ENCODE results near the gene TEX19. TPM values are rescaled to one million over a fixed set of nuclear protein-coding genes. Genes with fewer than 3 reads are reported as not detected.

Gene TEX19
- total and polyA plus RNA-seq, 9 of the 15 experiments (the other 6 are each of a cell fraction or from before 2014, with no cell fraction given): 0.10 to 4.9 (median 1.9) TPM

GRCh38 chr17:82320956-82321927 lies 37.8 kb upstream of the TEX19 start (continued):
- TF ChIP-seq ZNF655 (CRISPR knock-in tag; IDR thresholded peaks at IDR 0.05) (no peak), ZNF785 (CRISPR knock-in tag; IDR thresholded peaks at IDR 0.05) (no peak), SMAD4 (CRISPR knock-in tag; conservative IDR thresholded peaks at IDR 0.05) (peak; percentile 41; the same call in 1 of the 2 replicates), E2F8 (IDR thresholded peaks at IDR 0.05; ENCODE audit: low read depth, partially characterized antibody) (no peak), GABPA (tag; conservative IDR thresholded peaks at IDR 0.05; ENCODE audit: low read depth) (no peak), ZBTB7A (IDR thresholded peaks at IDR 0.05; ENCODE audit: borderline replicate concordance, control insufficient read depth, low read depth, low read length) (peak; percentile 96)
- TF ChIP-seq, protein P1, sequence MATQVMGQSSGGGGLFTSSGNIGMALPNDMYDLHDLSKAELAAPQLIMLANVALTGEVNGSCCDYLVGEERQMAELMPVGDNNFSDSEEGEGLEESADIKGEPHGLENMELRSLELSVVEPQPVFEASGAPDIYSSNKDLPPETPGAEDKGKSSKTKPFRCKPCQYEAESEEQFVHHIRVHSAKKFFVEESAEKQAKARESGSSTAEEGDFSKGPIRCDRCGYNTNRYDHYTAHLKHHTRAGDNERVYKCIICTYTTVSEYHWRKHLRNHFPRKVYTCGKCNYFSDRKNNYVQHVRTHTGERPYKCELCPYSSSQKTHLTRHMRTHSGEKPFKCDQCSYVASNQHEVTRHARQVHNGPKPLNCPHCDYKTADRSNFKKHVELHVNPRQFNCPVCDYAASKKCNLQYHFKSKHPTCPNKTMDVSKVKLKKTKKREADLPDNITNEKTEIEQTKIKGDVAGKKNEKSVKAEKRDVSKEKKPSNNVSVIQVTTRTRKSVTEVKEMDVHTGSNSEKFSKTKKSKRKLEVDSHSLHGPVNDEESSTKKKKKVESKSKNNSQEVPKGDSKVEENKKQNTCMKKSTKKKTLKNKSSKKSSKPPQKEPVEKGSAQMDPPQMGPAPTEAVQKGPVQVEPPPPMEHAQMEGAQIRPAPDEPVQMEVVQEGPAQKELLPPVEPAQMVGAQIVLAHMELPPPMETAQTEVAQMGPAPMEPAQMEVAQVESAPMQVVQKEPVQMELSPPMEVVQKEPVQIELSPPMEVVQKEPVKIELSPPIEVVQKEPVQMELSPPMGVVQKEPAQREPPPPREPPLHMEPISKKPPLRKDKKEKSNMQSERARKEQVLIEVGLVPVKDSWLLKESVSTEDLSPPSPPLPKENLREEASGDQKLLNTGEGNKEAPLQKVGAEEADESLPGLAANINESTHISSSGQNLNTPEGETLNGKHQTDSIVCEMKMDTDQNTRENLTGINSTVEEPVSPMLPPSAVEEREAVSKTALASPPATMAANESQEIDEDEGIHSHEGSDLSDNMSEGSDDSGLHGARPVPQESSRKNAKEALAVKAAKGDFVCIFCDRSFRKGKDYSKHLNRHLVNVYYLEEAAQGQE (IDR thresholded peaks at IDR 0.05; ENCODE audit: borderline replicate concordance): peak; percentile 87
- TF ChIP-seq, protein P1 (CRISPR knock-in tag; IDR thresholded peaks at IDR 0.05; ENCODE audit: low read depth): no peak
- TF ChIP-seq, protein P2, sequence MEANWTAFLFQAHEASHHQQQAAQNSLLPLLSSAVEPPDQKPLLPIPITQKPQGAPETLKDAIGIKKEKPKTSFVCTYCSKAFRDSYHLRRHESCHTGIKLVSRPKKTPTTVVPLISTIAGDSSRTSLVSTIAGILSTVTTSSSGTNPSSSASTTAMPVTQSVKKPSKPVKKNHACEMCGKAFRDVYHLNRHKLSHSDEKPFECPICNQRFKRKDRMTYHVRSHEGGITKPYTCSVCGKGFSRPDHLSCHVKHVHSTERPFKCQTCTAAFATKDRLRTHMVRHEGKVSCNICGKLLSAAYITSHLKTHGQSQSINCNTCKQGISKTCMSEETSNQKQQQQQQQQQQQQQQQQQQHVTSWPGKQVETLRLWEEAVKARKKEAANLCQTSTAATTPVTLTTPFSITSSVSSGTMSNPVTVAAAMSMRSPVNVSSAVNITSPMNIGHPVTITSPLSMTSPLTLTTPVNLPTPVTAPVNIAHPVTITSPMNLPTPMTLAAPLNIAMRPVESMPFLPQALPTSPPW (CRISPR knock-in tag; IDR thresholded peaks at IDR 0.05): peak; percentile 68
- TF ChIP-seq, protein P3, sequence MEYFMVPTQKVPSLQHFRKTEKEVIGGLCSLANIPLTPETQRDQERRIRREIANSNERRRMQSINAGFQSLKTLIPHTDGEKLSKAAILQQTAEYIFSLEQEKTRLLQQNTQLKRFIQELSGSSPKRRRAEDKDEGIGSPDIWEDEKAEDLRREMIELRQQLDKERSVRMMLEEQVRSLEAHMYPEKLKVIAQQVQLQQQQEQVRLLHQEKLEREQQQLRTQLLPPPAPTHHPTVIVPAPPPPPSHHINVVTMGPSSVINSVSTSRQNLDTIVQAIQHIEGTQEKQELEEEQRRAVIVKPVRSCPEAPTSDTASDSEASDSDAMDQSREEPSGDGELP (CRISPR knock-in tag; IDR thresholded peaks at IDR 0.05; ENCODE audit: borderline replicate concordance): peak; percentile 21; the same call in 1 of the 2 replicates
